WI38 (cell line): Measurements from ENCODE around the gene GMEB2.

Experiments used
- H3K4me3 ChIP-seq: 2 replicates; pipeline ENCODE4 v1.5.1; 2011; ENCODE audit warnings: low read depth, mild to moderate bottlenecking, control low read depth, low read length
- TF ChIP-seq, protein P1 (sequence below): IDR thresholded peaks from 2 replicates; pipeline ENCODE4 v1.5.1; 2012; ENCODE audit warnings: low read depth, mild to moderate bottlenecking, control low read depth, low read length

GMEB2 gene

GRCh38 chr20:63628246-63628975, 1.5 kb upstream of the GMEB2 start:
- TF ChIP-seq, protein P1, sequence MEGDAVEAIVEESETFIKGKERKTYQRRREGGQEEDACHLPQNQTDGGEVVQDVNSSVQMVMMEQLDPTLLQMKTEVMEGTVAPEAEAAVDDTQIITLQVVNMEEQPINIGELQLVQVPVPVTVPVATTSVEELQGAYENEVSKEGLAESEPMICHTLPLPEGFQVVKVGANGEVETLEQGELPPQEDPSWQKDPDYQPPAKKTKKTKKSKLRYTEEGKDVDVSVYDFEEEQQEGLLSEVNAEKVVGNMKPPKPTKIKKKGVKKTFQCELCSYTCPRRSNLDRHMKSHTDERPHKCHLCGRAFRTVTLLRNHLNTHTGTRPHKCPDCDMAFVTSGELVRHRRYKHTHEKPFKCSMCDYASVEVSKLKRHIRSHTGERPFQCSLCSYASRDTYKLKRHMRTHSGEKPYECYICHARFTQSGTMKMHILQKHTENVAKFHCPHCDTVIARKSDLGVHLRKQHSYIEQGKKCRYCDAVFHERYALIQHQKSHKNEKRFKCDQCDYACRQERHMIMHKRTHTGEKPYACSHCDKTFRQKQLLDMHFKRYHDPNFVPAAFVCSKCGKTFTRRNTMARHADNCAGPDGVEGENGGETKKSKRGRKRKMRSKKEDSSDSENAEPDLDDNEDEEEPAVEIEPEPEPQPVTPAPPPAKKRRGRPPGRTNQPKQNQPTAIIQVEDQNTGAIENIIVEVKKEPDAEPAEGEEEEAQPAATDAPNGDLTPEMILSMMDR, result no peak
- peak overlapping the region; percentile 94 for H3K4me3 ChIP-seq

DNA sequence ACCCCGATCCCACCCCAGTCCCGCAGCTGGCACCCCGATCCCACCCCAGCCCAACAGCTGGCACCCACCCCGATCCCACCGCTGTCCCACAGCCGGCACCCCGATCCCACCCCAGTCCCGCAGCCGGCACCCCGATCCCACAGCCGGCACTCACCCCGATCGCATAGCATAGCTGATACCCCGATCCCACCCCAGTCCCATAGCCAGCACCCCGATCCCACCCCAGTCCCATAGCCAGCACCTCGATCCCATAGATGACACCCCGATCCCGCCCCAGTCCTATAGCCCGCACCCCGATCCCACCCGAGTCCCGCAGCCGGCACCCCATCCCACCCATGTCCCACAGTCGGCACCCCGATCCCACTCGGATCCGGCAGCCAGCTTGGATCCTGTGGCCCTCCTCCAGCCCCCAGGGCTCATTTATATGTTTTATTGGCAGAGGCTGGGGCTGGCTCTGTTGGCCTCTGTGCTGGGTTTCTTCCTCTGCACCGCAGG, 897 bp upstream of the GMEB2 start:
- peak overlapping the region; percentile 94 for H3K4me3 ChIP-seq
- TF ChIP-seq, protein P1, result no peak

GRCh38 chr20:63627129-63627750, 339 bp upstream of the GMEB2 start:
- peak overlapping the region; percentile 94 for H3K4me3 ChIP-seq
- TF ChIP-seq, protein P1, result no peak

GRCh38 chr20:63625771-63626423, 1.0 kb downstream of the GMEB2 start:
- H3K4me3 ChIP-seq, result peak overlapping the region; percentile 94
- TF ChIP-seq, protein P1, result no peak

DNA sequence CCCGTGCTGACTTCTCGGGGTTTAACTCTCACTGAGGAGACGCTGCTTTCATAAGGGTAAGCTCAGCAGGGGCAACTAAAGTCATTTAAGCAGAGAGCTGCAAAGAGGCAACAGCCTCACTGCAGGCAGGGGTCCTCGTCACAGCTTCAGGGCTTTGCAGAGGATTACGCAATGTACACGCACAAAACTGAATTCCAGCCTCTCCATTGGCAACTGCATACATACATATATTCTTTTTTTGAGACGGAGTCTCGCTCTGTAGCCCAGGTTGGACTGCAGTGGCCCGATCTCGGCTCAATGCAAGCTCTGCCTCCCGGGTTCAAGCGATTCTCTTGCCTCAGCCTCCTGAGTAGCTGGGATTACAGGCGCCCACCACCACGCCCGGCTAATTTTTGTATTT, 2.4 kb downstream of the GMEB2 start:
- H3K4me3 ChIP-seq, result no peak overlapping the region
- TF ChIP-seq, protein P1, result no peak

DNA sequence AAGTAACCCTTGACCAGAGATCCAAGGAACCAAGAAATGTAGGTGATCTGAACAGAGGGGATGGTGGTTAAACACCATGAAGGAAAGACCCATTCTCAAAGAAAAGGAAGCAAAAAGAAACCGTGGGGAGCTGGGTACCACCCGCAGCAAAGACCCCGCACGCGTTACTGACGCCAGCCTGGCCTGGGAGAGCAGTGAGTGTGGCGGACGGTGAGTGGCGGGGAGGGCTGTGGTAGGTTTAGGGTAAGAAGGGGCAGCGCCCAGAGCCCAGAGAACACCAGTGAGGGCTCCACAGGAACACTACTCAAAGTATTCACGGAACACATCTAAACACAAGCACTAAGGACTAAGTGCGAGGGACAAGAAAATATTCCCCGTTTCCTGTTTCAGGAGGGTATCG, 4.2 kb downstream of the GMEB2 start:
- TF ChIP-seq, protein P1, result no peak
- no peak overlapping the region for H3K4me3 ChIP-seq

DNA sequence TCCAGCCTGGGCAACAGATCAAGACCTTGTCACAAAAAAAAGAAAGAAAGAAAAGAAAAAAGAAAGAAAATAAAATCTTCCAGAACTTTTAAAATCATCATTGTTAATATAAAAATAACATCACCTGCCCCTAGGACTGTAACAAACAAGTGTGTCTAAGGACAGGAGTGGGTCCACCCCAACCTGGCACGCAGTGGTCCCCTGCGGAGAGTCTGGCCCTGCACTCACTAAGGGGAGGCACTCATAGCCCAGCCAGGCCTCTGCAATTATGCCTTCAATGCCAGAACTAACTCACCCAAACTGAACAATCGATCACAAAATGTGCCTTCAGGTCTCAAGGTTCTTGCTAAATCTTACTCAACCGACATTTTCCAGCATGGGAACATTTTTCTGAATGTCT, 4.8 kb downstream of the GMEB2 start:
- no peak overlapping the region for H3K4me3 ChIP-seq
- TF ChIP-seq, protein P1, result no peak
